ENCODE measurements around the gene PRPF8. TPM values are rescaled to one million over a fixed set of nuclear protein-coding genes. Genes with fewer than 3 reads are reported as not detected.
A peak's percentile ranks its signal among the peaks of the same experiment; 100 is the strongest.

The PRPF8 gene
- total and polyA plus RNA-seq, 2 experiments from 2014 or later, result 178 to 246 TPM

- Histone ChIP-seq H3K4me3 (no peak overlapping the region), H3K4me2 (peak overlapping the region; percentile 51; the same call in 1 of the 2 replicates), H3K36me3 (ENCODE audit: insufficient read depth) (peaks cover 5% of the 10 kb centered on the region; the same call in 1 of the 2 replicates), H4K20me1 (replicated peaks; ENCODE audit: insufficient read depth) (peaks cover 2% of the 10 kb centered on the region; the same call in 1 of the 2 replicates), H3K79me2 (replicated peaks; ENCODE audit: insufficient read depth) (no peaks in the 10 kb centered on the region), H3K4me1 (ENCODE audit: insufficient read depth) (peaks cover 24% of the 10 kb centered on the region), H3K27me3 (ENCODE audit: insufficient read depth) (peaks cover 6% of the 10 kb centered on the region), H3F3A (replicated peaks; ENCODE audit: low read depth) (peaks cover 30% of the 10 kb centered on the region), H3K9me2 (ENCODE audit: insufficient read depth) (peaks cover 3% of the 10 kb centered on the region; the same call in 1 of the 2 replicates), H2AFZ (no peak overlapping the region), H3K27ac (ENCODE audit: low read depth) (no peak overlapping the region)
- Mint-ChIP-seq H3K4me3 (peak overlapping the region; percentile 4; the same call in 1 of the 3 replicates), H3K36me3 (ENCODE audit: low read depth) (peaks cover 9% of the 10 kb centered on the region; the same call in 2 of the 3 replicates), H3K9me3 (peaks cover 3% of the 10 kb centered on the region; the same call in 1 of the 3 replicates), H3K4me1 (peaks cover 33% of the 10 kb centered on the region), H3K27me3 (ENCODE audit: insufficient read depth, low read depth, poor library complexity) (peaks cover 29% of the 10 kb centered on the region), H3K27ac (no peak overlapping the region)
- TF ChIP-seq POLR2AphosphoS5 (IDR thresholded peaks at IDR 0.05; ENCODE audit: low read depth) (no peak), EZH2phosphoT487 (IDR thresholded peaks at IDR 0.05; ENCODE audit: unreplicated experiment) (no peak), CREB1 (CRISPR knock-in tag; IDR thresholded peaks at IDR 0.05; ENCODE audit: low read depth) (no peak), STAT1 (IDR thresholded peaks at IDR 0.05; ENCODE audit: unreplicated experiment) (no peak), JUNB (IDR thresholded peaks at IDR 0.05; ENCODE audit: unreplicated experiment) (no peak), ZNF331 (CRISPR knock-in tag; IDR thresholded peaks at IDR 0.05; ENCODE audit: low read depth) (no peak), ETS1 (IDR thresholded peaks at IDR 0.05) (no peak), CTCF (conservative IDR thresholded peaks at IDR 0.05; ENCODE audit: low read depth in 2 of 2) (no peak), ZNF114 (CRISPR knock-in tag; IDR thresholded peaks at IDR 0.05) (no peak), EZH2 (IDR thresholded peaks at IDR 0.05; ENCODE audit: low read depth, unreplicated experiment) (no peak)
- DNase-seq (ENCODE audit: low spot score) (no peak), ATAC-seq (no peak)
These were observed 38.3 kb downstream of the PRPF8 start for GRCh38 chr17:1646199-1646875.
